Kasumi-1 (cell line): ENCODE results near the gene OTUD5.

Experiments used
- DNase-seq, 2 experiments: peaks; one replicate each; lab custom pipeline; 2025; lab: John Stamatoyannopoulos, UW

OTUD5 gene

GRCh38 chrX:48937054-48937907 lies 20.1 kb downstream of the OTUD5 start:
- DNase-seq: peak; percentile 31 to 36

DNA sequence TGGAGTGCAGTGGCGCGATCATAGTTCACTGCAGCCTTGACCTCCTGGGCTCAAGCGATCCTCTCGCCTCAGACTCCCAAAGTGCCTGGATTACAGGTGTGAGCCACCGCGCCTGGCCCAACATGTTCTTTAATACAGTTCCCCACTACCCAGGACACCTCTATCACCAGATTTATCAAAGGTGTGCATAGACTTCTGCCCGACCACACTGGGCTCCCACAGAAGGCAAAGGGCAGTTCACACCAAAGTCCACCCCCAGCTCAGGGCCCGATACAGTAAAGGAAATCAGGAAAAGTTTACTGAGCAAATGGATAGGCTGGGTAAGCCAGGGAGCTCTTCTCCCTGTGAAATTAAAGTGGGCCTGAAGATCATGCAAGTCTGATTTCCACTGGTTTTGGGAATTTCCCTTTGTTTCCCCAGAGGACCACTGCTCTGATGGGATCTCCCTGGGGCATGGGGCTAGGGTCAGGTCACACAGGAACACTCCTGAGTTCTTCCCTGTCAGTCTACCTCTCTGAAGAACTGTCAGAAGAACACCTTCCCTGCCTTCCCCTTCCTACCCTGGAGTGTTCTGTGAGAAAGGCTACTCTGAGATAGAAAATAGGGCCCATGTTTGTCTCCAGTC lies 20.9 kb downstream of the OTUD5 start:
- DNase-seq: no peak

DNA sequence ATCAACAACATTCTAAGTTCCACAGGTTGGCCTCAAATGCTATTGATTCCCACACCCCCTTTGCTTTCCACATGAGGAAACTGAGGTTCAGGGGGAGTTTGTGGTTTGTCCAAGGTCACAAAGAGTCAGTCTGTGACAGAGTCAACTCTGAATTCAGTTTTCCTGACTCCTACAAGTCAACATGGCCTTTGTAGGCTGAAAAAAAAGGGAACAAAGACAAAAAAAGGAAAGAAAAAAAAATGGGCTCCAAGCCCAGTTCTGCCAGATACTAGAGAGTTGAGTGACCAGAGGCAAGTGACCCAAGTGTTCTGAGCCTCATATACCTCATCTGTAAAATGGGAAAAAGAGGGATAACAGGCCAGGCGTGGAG lies 22.1 kb downstream of the OTUD5 start:
- DNase-seq: no peak

GRCh38 chrX:48934581-48935300 lies 22.7 kb downstream of the OTUD5 start:
- DNase-seq: no peak

GRCh38 chrX:48933757-48934156 lies 23.6 kb downstream of the OTUD5 start:
- DNase-seq: no peak

- no peak for DNase-seq
Measured at GRCh38 chrX:48927736-48928382, 29.5 kb downstream of the OTUD5 start.

DNA sequence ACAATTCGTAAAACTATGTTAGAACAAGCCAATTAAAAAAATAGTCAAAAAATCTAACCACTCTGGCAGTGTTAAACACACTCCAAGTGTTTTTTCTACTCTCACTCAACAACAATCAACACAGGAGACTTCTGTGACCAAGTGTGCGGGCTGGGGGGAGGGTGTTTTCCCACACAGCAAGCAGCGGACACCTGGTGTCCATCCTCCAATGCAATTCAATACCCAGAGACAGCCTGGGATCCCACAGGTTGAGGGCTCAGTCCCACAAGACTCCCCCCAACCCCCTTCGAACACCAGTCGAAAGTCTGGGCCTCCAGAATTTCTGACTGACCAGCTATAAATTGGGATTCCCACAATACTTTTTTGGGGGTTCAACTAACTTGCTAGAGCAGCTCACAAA lies 30.3 kb downstream of the OTUD5 start:
- no peak for DNase-seq

- no peak for DNase-seq
Measured at GRCh38 chrX:48924270-48924669, 33.1 kb downstream of the OTUD5 start.

- no peak for DNase-seq
Measured at GRCh38 chrX:48923771-48924170, 33.6 kb downstream of the OTUD5 start.

DNA sequence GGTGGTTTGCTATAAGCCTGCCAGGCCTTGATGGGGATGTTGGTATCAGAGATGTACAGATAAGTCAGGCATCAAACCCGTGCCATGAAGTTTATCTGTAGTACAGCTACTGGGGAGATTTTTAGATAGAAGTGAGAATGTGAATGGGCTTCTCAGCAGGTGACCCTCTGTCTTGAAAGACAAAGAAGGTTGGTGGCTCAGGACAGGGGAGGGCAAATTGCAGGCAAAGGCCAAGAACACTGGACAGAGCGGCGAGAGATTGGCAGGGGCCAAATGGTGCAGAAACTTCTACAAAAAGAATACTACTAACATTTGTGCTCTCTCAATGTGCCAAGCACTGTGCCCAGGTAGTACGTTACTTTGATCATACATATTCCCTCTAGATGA lies 36.7 kb downstream of the OTUD5 start:
- DNase-seq: no peak

- no peak for DNase-seq
Measured at GRCh38 chrX:48919947-48920717, 37.3 kb downstream of the OTUD5 start.

- no peak for DNase-seq
Measured at GRCh38 chrX:48919360-48919841, 38.0 kb downstream of the OTUD5 start.

- DNase-seq: peak; percentile 92
Measured at GRCh38 chrX:48918643-48919340, 38.6 kb downstream of the OTUD5 start, which contains the start of gene PIM2. PIM2 (minus strand) TSS chrX:48919024; CDS start chrX:48918834, 190 bp downstream.

DNA sequence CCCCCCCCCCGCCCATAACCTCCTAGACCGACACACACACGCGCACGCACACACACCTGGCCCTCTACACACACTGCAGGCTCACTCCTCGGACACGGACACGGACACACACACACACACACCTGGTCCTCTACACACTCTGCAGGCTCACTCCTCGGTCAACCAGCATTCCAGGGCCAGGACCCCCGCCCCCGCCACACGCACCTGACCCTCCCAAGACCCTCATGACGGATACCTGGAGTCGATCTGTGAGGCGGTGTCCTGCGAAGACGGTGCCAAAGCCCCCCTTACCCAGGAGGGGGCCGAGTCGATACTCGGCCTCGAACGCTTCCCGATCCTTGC lies 39.1 kb downstream of the OTUD5 start:
- no peak for DNase-seq

DNA sequence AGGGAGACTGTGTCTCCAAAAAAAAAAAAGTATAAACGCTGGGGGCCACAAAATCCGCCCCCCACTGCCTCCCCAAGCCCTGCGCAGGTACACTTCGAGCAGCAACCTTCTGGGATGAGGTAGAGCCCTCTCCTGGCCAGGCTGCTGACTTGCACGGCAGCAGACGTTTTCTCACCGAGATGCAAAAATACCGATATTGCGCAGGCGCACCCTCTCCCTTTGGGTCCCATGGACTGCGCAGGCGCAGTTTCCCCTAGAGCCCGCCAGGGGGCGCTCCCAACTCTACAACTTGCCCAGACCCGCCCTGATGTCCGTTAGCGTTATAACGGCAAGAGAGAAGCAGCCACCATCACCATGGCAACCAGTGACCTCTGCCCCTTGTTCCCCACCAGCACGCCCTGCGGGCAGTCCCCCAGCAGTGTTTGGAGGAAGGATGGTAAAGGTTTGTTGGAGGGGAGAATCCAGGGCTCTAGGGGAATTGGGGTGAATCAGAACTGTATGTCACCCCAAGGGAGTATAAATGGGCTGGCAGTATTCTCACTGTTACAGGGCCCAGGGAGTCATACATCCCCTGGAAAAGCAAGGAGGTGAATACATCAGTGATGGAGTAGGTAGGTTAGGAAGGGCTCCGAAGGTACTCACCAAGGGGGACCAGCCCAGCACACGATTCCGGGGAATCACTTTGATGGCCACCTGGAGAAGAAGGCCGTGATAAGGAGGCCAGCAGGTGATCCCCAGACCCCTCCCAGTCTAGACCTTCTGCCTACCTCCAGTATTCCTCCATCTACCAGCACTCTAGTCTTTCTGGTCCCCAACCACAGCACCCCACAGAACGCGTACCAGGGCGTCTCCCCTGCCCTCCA lies 40.0 kb downstream of the OTUD5 start:
- DNase-seq: peak; percentile 81 to 83

GRCh38 chrX:48914593-48915493 lies 42.6 kb downstream of the OTUD5 start:
- DNase-seq: no peak

DNA sequence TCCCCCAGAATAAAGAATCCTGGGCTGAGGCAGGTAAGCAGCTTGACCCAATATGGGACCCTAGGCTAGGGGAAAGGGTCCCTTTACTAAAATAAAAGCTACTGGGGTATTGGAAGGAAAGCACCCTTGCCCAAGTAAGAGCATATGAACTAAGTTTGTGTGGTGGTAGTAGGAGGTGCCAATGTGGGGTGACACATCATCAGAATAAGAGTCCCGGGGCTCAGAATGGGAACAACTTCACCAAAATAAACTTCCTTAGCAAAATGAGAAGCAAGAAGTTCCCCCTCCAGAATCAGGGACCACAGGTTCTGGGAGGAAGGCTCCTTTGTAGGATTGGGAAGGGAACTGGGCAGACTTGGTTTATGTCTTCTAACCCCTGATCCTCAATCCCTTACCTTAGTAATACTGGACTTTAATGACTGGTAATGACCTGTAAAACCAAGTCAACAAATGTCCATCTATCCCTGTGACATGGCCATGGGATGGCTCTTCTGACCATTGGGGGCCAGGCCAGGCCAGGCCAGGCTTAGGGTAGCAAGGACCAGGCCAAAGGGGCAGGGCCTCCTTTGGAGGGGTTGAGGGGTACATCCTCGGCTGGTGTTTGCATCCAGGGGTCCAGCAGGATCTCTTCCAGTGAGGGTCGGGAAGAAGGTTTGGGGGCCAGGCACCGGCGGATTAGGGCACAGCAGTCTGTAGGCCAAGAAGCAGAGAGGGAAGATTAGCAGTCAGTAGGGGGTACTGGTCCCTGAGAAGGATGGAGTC lies 43.6 kb downstream of the OTUD5 start:
- DNase-seq: no peak
